Measurements from ENCODE around the gene ANTXR1. TPM values are rescaled to one million over a fixed set of nuclear protein-coding genes. Genes with fewer than 3 reads are reported as not detected.

Gene ANTXR1
- total and polyA plus RNA-seq, 2 donors from 2014 or later = 7.0 to 42.6 TPM

GRCh38 chr2:68994864-68995263, 18.1 kb upstream of the ANTXR1 start:
- Histone ChIP-seq H3K27me3 (ENCODE audit: control insufficient read depth, insufficient read depth, low read length) (no peaks in the 10 kb centered on the region), H3K27ac (ENCODE audit: low read depth in 2 of 2, low read length in 2 of 2) (no peak overlapping the region), H3K4me3 (ENCODE audit: low read length in 3 of 3) (no peak overlapping the region), H3K9me3 (ENCODE audit: control insufficient read depth in 2 of 3, insufficient read depth in 1 of 3, low read length in 3 of 3) (no peaks in the 10 kb centered on the region), H3K9ac (ENCODE audit: low read length in 3 of 3) (no peak overlapping the region), H3K36me3 (ENCODE audit: control insufficient read depth in 2 of 3, insufficient read depth in 3 of 3, low read length in 3 of 3) (no peaks in the 10 kb centered on the region), H3K4me1 (ENCODE audit: control insufficient read depth in 2 of 3, insufficient read depth in 2 of 3, low read depth in 1 of 3, low read length in 3 of 3) (no peaks in the 10 kb centered on the region)
- intact Hi-C loops (cut with DNase I) = no loop called here
- TF ChIP-seq CTCF (IDR thresholded peaks at IDR 0.05; ENCODE audit: borderline replicate concordance, extremely low read depth, insufficient read depth) = no peak
- DNase-seq = no peak
- no peak for FAIRE-seq

- H3K27ac ChIP-seq (ENCODE audit: low read depth in 2 of 2, low read length in 2 of 2) = no peak overlapping the region
- no peak overlapping the region for H3K4me3 ChIP-seq (ENCODE audit: low read length in 3 of 3)
- H3K36me3 ChIP-seq (ENCODE audit: control insufficient read depth in 2 of 3, insufficient read depth in 3 of 3, low read length in 3 of 3) = no peaks in the 10 kb centered on the region
- no peak for DNase-seq
- FAIRE-seq = no peak
- no peaks in the 10 kb centered on the region for H3K9me3 ChIP-seq (ENCODE audit: control insufficient read depth in 2 of 3, insufficient read depth in 1 of 3, low read length in 3 of 3)
- H3K4me1 ChIP-seq (ENCODE audit: control insufficient read depth in 2 of 3, insufficient read depth in 2 of 3, low read depth in 1 of 3, low read length in 3 of 3) = no peaks in the 10 kb centered on the region
- no peak for TF ChIP-seq CTCF (IDR thresholded peaks at IDR 0.05; ENCODE audit: borderline replicate concordance, extremely low read depth, insufficient read depth)
- intact Hi-C loops (cut with DNase I) = no loop called here
- no peak overlapping the region for H3K9ac ChIP-seq (ENCODE audit: low read length in 3 of 3)
- no peaks in the 10 kb centered on the region for H3K27me3 ChIP-seq (ENCODE audit: control insufficient read depth, insufficient read depth, low read length)
These were observed 17.1 kb upstream of the ANTXR1 start for GRCh38 chr2:68995916-68996315.

GRCh38 chr2:68997401-68997800, 15.6 kb upstream of the ANTXR1 start:
- Histone ChIP-seq H3K4me3 (ENCODE audit: low read length in 3 of 3) (no peak overlapping the region), H3K36me3 (ENCODE audit: control insufficient read depth in 2 of 3, insufficient read depth in 3 of 3, low read length in 3 of 3) (no peaks in the 10 kb centered on the region), H3K4me1 (ENCODE audit: control insufficient read depth in 2 of 3, insufficient read depth in 2 of 3, low read depth in 1 of 3, low read length in 3 of 3) (no peaks in the 10 kb centered on the region), H3K27ac (ENCODE audit: low read depth in 2 of 2, low read length in 2 of 2) (no peak overlapping the region), H3K27me3 (ENCODE audit: control insufficient read depth, insufficient read depth, low read length) (no peaks in the 10 kb centered on the region), H3K9me3 (ENCODE audit: control insufficient read depth in 2 of 3, insufficient read depth in 1 of 3, low read length in 3 of 3) (no peaks in the 10 kb centered on the region), H3K9ac (ENCODE audit: low read length in 3 of 3) (no peak overlapping the region)
- no peak for FAIRE-seq
- intact Hi-C loops (cut with DNase I) = no loop called here
- no peak for TF ChIP-seq CTCF (IDR thresholded peaks at IDR 0.05; ENCODE audit: borderline replicate concordance, extremely low read depth, insufficient read depth)
- no peak for DNase-seq

- Histone ChIP-seq H3K27ac (ENCODE audit: low read depth in 2 of 2, low read length in 2 of 2) (no peak overlapping the region), H3K27me3 (ENCODE audit: control insufficient read depth, insufficient read depth, low read length) (no peaks in the 10 kb centered on the region), H3K9ac (ENCODE audit: low read length in 3 of 3) (no peak overlapping the region), H3K36me3 (ENCODE audit: control insufficient read depth in 2 of 3, insufficient read depth in 3 of 3, low read length in 3 of 3) (no peaks in the 10 kb centered on the region), H3K9me3 (ENCODE audit: control insufficient read depth in 2 of 3, insufficient read depth in 1 of 3, low read length in 3 of 3) (peaks cover 0 to 3% (median 2%) of the 10 kb centered on the region in 3 donors), H3K4me3 (ENCODE audit: low read length in 3 of 3) (no peak overlapping the region), H3K4me1 (ENCODE audit: control insufficient read depth in 2 of 3, insufficient read depth in 2 of 3, low read depth in 1 of 3, low read length in 3 of 3) (no peaks in the 10 kb centered on the region)
- no peak for DNase-seq
- TF ChIP-seq CTCF (IDR thresholded peaks at IDR 0.05; ENCODE audit: borderline replicate concordance, extremely low read depth, insufficient read depth) = no peak
- FAIRE-seq = no peak
- intact Hi-C loops (cut with DNase I) = no loop called here
These were observed 11.1 kb upstream of the ANTXR1 start for GRCh38 chr2:69001879-69002278.
